Cardiac fibroblast (primary cell): ENCODE measurements around the gene SMLR1.

Experiments used
- DNase-seq, 2 donors: peaks; one replicate each; pipeline versions ENCODE4 v3.0.0 to v3.0.0-alpha.2; 2010; ENCODE audit warnings: low read depth in 2 of 2
- H3K4me3 ChIP-seq, 2 donors: replicated peaks in 1 of 2; 1 replicate in 1 of 2; 2 replicates in 1 of 2; pipeline ENCODE4 v1.5.1; 2011; ENCODE audit warnings: low read depth in 2 of 2, low read length in 2 of 2, mild to moderate bottlenecking in 2 of 2, moderate library complexity in 1 of 2
- CTCF ChIP-seq: IDR thresholded peaks from one replicate; pipeline ENCODE4 v1.5.1; 2011; ENCODE audit warnings: low read depth, mild to moderate bottlenecking, low read length, inconsistent platforms

Gene SMLR1

GRCh38 chr6:130827247-130828149 is at the start of gene SMLR1:
Gene SMLR1 (plus strand): TSS chr6:130827406. CDS start chr6:130827414, 8 bp downstream.
- DNase-seq, result no peak
- TF ChIP-seq CTCF, result no peak
- H3K4me3 ChIP-seq, result no peak within 1 kb of the TSS

- no peak for TF ChIP-seq CTCF
- peak overlapping the region in 1 of 2 donors; percentile 0 for H3K4me3 ChIP-seq
- peak; percentile 50 to 80 for DNase-seq
Observed at GRCh38 chr6:130778946-130779657, 48.1 kb upstream of the SMLR1 start.

GRCh38 chr6:130779658-130780033 is 47.6 kb upstream of the SMLR1 start:
- no peak for TF ChIP-seq CTCF
- DNase-seq, result peak in 1 of 2 donors; percentile 29
- no peak overlapping the region for H3K4me3 ChIP-seq

- DNase-seq, result no peak
- no peak for TF ChIP-seq CTCF
- H3K4me3 ChIP-seq, result no peak overlapping the region
Observed at GRCh38 chr6:130780122-130780521, 47.1 kb upstream of the SMLR1 start.

GRCh38 chr6:130781557-130781956 is 45.6 kb upstream of the SMLR1 start:
- no peak for DNase-seq
- no peak overlapping the region for H3K4me3 ChIP-seq
- no peak for TF ChIP-seq CTCF

- H3K4me3 ChIP-seq, result no peak overlapping the region
- no peak for TF ChIP-seq CTCF
- DNase-seq, result no peak
Observed at GRCh38 chr6:130783416-130784107, 43.6 kb upstream of the SMLR1 start.
